Ascending aorta (tissue), 2 donors: ENCODE measurements around the gene ETV6. TPM values are rescaled to one million over a fixed set of nuclear protein-coding genes. Genes with fewer than 3 reads are reported as not detected.

Experiments used
- DNase-seq, 2 donors: peaks; one replicate each; pipeline ENCODE4 v3.0.0-alpha.2; 2019; ENCODE audit warnings: low spot score in 2 of 2
- H3K27ac ChIP-seq, 2 donors: fragments of 200-600 bp; sonication (generic); one replicate each; pipeline ENCODE4 v1.5.1; 2016 to 2017; ENCODE audit warnings: mild to moderate bottlenecking in 1 of 2
- H3K27me3 ChIP-seq: fragments of 200-600 bp; sonication (generic); one replicate; pipeline ENCODE4 v1.5.1; 2017
- H3K36me3 ChIP-seq, 2 donors: fragments of 200-600 bp; sonication (generic); one replicate each; pipeline ENCODE4 v1.5.1; 2016
- H3K4me1 ChIP-seq, 2 donors: fragments of 200-600 bp; sonication (generic); one replicate each; pipeline ENCODE4 v1.5.1; 2016 to 2017; ENCODE audit warnings: mild to moderate bottlenecking in 1 of 2
- H3K4me3 ChIP-seq, 2 donors: fragments of 200-600 bp; sonication (generic); one replicate each; pipeline ENCODE4 v1.5.1; 2016 to 2017; ENCODE audit warnings: mild to moderate bottlenecking in 1 of 2
- H3K9me3 ChIP-seq, 2 donors: fragments of 200-600 bp; sonication (generic); one replicate each; pipeline ENCODE4 v1.5.1; 2016
- intact Hi-C: fragments of 100-400 bp; cut with DNase I; formaldehyde crosslinking; loops from one replicate; pipeline ENCODE4 v1.15.1; 2023
- total RNA-seq: library from RNA; depleted of rRNA; stranded (reverse); fragments of >200 nt; gene quantifications from one replicate; pipeline ENCODE4 v1.1.0, GENCODE V29; 2016
- TF ChIP-seq, protein P1 (sequence below), 3 experiments: fragments of 200-600 bp in 2 of 3; fragments of 450-650 bp in 1 of 3; sonication (generic) in 2 of 3; IDR thresholded peaks; one replicate each; pipeline ENCODE4 v1.5.1; 2016 to 2019; ENCODE audit warnings: antibody characterized with exemption in 3 of 3, mild to moderate bottlenecking in 1 of 3, moderate library complexity in 1 of 3

Gene ETV6
- total RNA-seq, 1 donor from 2014 or later, result 21.6 TPM

DNA sequence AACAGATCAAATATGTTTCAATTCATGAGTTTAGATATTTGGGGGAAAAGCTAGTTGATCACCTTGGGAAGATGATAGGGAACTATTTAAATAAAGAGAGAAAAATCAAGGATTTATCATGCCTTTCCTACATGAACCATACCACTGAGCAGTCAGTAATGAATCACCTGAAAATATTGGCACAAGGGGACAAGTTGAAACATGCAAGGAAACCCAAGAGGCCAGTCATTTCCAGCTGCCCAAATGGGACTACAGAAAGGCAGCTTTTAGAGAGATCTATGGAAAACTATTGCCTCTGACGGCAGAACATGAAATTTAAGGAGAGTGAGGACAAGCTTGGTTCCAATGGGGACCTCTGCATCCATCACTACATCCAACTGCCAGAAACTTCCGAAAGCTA, 14.1 kb upstream of the ETV6 start:
- Histone ChIP-seq H3K27ac (no peak overlapping the region), H3K27me3 (no peaks in the 10 kb centered on the region), H3K4me1 (no peaks in the 10 kb centered on the region), H3K4me3 (no peak overlapping the region), H3K36me3 (no peaks in the 10 kb centered on the region), H3K9me3 (no peaks in the 10 kb centered on the region)
- intact Hi-C loops, result no loop called here
- no peak for DNase-seq
- TF ChIP-seq, protein P1, sequence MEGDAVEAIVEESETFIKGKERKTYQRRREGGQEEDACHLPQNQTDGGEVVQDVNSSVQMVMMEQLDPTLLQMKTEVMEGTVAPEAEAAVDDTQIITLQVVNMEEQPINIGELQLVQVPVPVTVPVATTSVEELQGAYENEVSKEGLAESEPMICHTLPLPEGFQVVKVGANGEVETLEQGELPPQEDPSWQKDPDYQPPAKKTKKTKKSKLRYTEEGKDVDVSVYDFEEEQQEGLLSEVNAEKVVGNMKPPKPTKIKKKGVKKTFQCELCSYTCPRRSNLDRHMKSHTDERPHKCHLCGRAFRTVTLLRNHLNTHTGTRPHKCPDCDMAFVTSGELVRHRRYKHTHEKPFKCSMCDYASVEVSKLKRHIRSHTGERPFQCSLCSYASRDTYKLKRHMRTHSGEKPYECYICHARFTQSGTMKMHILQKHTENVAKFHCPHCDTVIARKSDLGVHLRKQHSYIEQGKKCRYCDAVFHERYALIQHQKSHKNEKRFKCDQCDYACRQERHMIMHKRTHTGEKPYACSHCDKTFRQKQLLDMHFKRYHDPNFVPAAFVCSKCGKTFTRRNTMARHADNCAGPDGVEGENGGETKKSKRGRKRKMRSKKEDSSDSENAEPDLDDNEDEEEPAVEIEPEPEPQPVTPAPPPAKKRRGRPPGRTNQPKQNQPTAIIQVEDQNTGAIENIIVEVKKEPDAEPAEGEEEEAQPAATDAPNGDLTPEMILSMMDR (IDR thresholded peaks at IDR 0.05), result no peak

GRCh38 chr12:11638315-11638916, 11.1 kb upstream of the ETV6 start:
- Histone ChIP-seq H3K9me3 (no peaks in the 10 kb centered on the region), H3K36me3 (no peaks in the 10 kb centered on the region), H3K4me3 (no peak overlapping the region), H3K27me3 (no peaks in the 10 kb centered on the region), H3K4me1 (no peaks in the 10 kb centered on the region), H3K27ac (no peak overlapping the region)
- DNase-seq, result no peak
- TF ChIP-seq, protein P1 (IDR thresholded peaks at IDR 0.05), result no peak
- intact Hi-C loops, result no loop called here

GRCh38 chr12:11639454-11639853, 10.0 kb upstream of the ETV6 start:
- intact Hi-C loops, result no loop called here
- Histone ChIP-seq H3K4me3 (no peak overlapping the region), H3K27me3 (no peaks in the 10 kb centered on the region), H3K27ac (no peak overlapping the region), H3K4me1 (no peaks in the 10 kb centered on the region), H3K36me3 (no peaks in the 10 kb centered on the region), H3K9me3 (no peaks in the 10 kb centered on the region)
- DNase-seq, result no peak
- TF ChIP-seq, protein P1 (IDR thresholded peaks at IDR 0.05), result no peak

DNA sequence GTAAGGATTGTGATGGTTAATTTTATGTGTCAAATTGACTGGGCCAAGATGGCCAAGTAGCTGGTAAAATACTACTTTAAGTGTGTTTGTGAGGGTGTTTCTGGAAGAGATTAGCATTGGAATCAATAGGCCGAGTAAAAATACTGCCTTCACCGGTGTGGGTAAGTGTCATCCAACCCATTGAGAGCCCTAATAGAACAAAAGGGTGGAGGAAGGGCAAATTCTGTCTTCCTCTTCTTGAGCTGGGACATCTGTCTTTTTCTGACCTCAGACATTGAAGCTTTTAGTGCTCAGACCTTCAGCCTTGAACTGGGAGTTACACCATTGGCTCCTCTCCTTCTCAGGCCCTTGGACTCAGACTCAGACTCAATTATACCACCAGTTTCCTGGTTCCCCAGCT, 8.0 kb upstream of the ETV6 start:
- TF ChIP-seq, protein P1 (IDR thresholded peaks at IDR 0.05), result no peak
- no peaks in the 10 kb centered on the region for H3K4me1 ChIP-seq
- H3K9me3 ChIP-seq, result no peaks in the 10 kb centered on the region
- no peak for DNase-seq
- no peaks in the 10 kb centered on the region for H3K36me3 ChIP-seq
- H3K27me3 ChIP-seq, result no peaks in the 10 kb centered on the region
- no peak overlapping the region for H3K27ac ChIP-seq
- H3K4me3 ChIP-seq, result no peak overlapping the region
- intact Hi-C loops, result no loop called here

DNA sequence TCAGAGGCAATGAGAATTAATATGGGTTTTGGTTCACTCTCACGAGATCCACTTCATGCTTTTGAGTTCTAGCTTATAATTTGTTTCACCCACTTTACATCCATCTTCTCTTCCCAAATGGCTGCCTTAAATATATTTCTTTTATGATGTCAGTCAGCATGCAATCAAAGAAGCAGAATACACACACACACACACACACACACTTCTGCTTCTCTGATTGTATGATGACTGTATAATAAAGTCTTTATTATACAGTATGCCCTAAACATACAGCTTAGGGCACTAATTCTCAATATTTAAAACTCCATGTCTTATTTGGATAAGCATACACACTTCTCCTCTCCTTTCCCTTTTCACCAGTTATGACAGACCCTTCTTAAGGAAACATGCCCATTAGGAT, 6.7 kb upstream of the ETV6 start:
- TF ChIP-seq, protein P1 (IDR thresholded peaks at IDR 0.05), result no peak
- intact Hi-C loops, result no loop called here
- no peak for DNase-seq
- no peaks in the 10 kb centered on the region for H3K4me1 ChIP-seq
- H3K9me3 ChIP-seq, result no peaks in the 10 kb centered on the region
- no peak overlapping the region for H3K4me3 ChIP-seq
- no peaks in the 10 kb centered on the region for H3K36me3 ChIP-seq
- H3K27me3 ChIP-seq, result no peaks in the 10 kb centered on the region
- H3K27ac ChIP-seq, result no peak overlapping the region

DNA sequence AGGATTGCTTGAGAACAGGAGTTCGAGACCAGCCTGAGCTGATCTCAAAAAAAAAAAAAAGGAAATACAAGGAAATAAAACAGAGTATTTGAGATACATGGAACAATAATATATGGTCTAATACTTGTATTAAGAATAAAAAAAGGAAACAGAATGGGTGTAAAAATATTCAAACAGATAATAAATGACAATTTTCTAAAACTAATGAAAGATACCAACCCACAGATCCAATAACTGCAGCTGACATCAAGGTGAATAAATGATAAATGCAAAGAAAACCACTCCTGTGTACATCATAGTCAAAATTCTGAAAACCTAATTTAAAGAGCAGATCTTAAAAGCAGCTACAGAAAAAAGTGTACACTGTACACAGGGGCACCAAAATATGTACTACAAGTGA, 4.1 kb upstream of the ETV6 start:
- no peak overlapping the region for H3K4me3 ChIP-seq
- H3K36me3 ChIP-seq, result no peaks in the 10 kb centered on the region
- no peak for DNase-seq
- no peaks in the 10 kb centered on the region for H3K9me3 ChIP-seq
- H3K4me1 ChIP-seq, result no peaks in the 10 kb centered on the region
- TF ChIP-seq, protein P1 (IDR thresholded peaks at IDR 0.05), result no peak
- no peaks in the 10 kb centered on the region for H3K27me3 ChIP-seq
- no peak overlapping the region for H3K27ac ChIP-seq
- intact Hi-C loops, result no loop called here
